ENCODE measurements around the gene RPL32.
"Not testable (repeated sequence)": the region's sequence is repeated elsewhere in the genome, so short reads cannot be mapped to it uniquely, and the experiment has no call there.

The RPL32 gene

DNA sequence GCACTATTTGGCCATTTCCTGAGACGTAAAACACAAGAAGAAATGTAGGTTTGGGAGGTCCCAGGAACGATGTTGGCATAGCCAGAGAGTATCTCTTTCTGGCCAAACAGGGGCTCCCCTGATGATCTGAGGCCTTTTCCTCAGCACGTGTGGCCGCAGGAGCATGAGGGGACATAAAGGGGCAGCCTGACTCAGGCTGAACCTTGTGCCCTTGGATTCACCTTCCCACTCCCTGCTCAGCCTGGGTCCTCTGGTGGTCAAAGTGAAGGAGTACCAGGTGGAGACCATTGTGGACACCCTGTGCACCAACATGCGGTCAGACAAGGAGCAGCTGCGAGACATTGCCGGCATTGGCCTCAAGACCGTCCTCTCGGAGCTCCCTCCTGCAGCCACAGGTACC lies 34.3 kb downstream of the RPL32 start:
- DNase-seq, result peak; percentile 25

GRCh38 chr3:12803371-12803770 lies 38.0 kb downstream of the RPL32 start:
- peak; percentile 6 for DNase-seq

DNA sequence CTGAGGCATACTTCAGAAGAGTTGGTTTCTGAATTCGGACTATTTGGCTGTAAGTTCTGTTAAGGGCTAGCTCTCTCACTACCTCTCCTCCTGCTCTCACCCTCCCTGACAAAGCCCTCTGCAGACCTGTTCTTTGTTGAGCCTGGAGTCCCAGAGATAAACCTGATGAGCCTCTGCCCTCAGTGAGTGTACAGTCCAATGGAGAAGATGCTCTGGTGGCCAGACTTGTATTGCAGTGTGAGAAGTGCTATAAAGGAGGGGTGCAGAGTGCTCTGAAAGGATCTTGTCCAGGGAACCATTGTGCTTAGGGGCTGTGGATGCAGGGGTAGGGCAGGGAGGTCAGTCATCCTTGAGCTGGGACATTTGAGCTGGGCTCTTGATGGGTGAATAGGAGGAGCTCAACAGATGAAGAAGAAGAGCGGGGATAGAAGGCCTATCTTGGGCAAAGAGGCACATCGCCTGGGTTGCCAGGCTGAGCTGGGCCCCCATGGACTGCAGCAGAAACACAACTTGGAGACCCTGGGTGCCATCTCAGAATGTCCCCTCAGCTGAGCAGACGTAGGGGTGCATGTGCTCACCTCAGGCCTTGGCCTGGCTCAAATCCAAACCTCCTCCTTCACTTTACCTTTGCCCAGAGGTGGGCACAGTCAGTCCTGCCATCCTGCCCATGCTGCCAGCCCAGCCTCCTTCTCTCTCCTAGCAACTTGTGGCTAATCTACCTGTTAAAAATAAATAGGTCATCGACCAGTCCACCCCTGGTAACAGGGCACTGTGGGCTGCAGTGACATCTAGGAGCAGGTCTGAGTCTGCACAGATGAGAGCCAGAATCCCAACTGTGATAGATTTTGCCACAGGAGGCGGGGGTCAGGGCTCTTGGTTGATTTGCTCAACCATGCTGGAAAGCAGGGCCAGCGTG lies 41.6 kb downstream of the RPL32 start:
- no peak for DNase-seq

DNA sequence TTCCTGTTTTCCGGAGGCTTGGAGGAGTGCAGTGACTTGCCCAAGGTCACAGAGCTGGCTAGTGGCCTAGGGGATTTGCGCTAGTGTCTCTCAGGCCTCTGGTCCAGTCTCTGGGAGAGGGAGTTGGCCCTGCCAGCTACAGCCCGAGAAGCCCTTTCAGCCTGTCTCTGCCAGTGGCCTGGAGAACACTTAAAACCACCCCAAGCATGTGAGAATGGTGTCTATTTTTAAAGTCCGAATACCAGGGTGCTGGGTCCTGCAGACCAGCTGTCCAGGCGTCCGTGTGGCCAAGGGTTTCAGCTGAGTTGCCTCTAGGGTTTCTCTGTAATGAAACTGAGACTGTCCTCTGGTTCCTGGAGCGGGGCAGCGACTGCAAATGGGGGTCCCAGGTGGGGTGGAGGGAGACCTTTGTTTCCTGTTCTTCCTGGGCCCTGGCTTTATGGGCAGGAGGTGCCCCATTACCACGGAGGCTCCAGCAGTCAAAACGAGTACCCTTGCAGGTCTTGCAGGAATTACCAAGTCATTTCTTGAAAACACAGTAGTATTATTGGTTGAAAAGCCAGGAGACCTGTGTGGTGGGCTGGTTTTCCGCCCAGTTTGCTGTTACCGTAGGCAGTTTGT lies 42.7 kb downstream of the RPL32 start:
- DNase-seq, result no peak

DNA sequence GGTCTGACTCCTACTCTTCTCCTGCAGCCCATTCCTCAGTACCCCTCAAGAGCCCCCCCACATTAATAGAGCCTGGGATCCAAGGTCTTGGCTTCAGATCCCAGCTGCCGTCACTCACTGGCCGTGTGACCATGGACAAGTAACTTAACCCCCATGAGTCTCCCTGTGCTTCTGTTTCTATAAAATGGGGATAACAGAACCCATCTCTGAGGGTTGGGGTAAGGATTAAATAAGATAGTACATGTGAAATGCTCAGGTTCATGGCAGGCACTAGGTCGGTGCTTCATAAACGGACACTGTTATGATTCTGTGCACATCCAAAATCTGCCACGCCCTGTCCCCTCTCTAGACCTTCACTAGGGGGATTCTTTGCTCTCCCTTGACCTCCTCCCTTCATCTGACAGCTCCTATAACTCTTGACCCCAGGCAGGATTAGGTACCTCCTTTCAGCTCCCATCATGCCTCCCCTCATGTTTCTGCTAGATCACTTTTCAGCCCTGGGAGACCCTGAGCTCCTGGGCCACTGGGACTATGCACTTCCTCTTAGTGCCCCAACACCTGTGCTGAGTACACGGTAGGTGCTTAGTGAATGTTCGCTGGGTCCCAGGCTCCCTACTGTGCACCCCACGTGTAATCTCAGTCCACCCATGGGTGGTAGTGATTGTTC lies 43.3 kb downstream of the RPL32 start:
- no peak for DNase-seq

- DNase-seq, result no peak
These were observed 44.1 kb downstream of the RPL32 start for GRCh38 chr3:12797124-12797891.

DNA sequence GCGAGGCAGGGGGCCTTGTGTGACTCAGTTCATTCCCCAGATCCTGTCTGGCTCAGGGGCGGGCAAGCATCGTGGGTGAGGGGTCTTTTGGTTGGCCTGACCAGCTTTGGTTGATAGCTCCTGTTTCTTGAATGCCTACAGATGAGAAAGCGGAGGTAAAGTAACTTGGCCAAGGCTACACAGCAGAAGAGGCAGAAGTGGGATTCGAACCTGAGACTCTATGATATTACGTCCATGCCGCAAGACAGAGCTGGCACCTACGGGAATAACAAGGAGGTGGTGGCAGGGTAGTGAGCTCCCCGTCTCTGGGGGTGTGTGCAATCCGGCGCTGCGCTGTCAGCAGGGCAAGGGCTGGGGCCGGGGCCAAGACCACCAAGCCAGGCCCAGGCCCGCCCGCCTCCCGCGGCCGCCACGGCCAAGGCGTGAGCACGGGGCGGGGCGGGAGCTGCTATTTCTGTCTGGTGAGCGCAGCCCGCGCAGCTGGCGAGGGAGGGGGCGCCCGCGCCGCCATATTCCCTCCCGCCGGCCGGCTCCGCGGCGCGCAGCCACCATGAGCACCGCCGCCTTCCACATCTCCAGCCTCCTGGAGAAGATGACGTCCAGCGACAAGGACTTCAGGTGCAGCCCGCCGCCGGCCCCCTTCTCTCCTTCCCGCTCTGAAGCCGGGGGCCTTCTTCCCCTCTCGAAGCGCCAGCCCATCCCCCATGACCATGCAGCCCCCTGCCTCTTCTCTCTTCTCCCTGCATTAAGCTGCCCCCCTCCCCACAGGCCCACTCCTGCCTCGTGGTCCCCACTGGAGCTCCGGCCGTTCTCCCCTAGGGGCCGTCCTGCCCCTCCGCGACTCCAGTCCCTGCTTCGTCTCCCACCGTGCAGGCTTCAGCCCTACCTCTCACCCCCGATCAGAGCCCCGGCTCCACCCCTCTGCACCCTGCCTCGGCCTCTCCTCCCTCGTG lies 44.9 kb downstream of the RPL32 start, which contains the start of gene CAND2:
CAND2 (plus strand) TSS at position 510 of the 953 bp plus-strand sequence; CDS start at position 551, 41 bp downstream.
- DNase-seq, result peak; percentile 89

- no peak for DNase-seq
These were observed 47.7 kb downstream of the RPL32 start for GRCh38 chr3:12793701-12794100.

GRCh38 chr3:12791430-12791829 lies 49.9 kb downstream of the RPL32 start:
- no peak for DNase-seq

GRCh38 chr3:12787967-12788690 lies 53.2 kb downstream of the RPL32 start:
- not testable (repeated sequence) for DNase-seq

DNA sequence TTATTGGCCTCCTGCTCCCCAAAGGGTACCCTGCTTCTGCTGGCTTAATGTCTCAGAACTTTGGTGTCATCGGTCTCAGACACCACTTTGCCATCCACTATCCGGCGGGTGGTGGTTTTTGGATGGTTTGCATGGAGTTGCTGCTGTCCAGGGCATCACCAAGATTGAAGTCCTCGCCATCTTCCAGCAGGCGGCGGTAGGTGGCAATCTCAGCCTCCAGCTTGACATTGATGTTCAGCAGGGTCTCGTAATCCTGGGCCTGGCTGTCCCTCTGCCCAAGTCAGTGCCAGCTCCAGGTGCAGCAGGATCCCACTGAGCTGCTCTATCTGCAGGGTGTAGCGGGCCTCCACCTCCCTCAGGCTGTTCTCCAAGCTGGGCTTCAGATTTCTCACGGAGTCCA lies 54.0 kb downstream of the RPL32 start:
- DNase-seq, result not testable (repeated sequence)

GRCh38 chr3:12785096-12785495 lies 56.3 kb downstream of the RPL32 start:
- no peak for DNase-seq

Measured in right forelimb (tissue), 1 donor.